HepG2 (cell line): ENCODE data around the gene LCMT2. TPM values are rescaled to one million over a fixed set of nuclear protein-coding genes. Genes with fewer than 3 reads are reported as not detected.
A peak's percentile ranks its signal among the peaks of the same experiment; 100 is the strongest.

ENCODE experiments used
- ATAC-seq: fragments of 200-7000 bp; cut with Tn5 transposase; 3 replicates; pipeline ENCODE4 v1.9.1; 2020; ENCODE audit warnings: mild to moderate bottlenecking, moderate library complexity
- BruUV-seq: library from RNA; stranded (reverse); fragments of 400-500 nt; replicated peaks from 2 replicates; lab custom pipeline; 2021; lab: Mats Ljungman, UMichigan
- CTCF ChIA-PET: fragments of 300-600 bp; formaldehyde crosslinking; extraction: SDS; loops from one replicate; lab custom pipeline; 2021; ENCODE audit warnings: low total read pairs, inconsistent platforms, low intra/inter-chr PET ratio; lab: Yijun Ruan, JAX
- POLR2A ChIA-PET: fragments of 350-600 bp; sonication (Branson Sonifier 250); formaldehyde crosslinking; loops from one replicate; lab custom pipeline; 2020; ENCODE audit warnings: antibody characterized with exemption, inconsistent platforms; lab: Yijun Ruan, JAX
- DNase-seq: peaks from one replicate; pipeline ENCODE4 v3.0.0-alpha.2; 2015; ENCODE audit warnings: low spot score
- FAIRE-seq: peaks from 3 replicates; lab custom pipeline; 2011; peaks lifted over from hg19 to GRCh38; lab: Jason Lieb, UNC
- H2AFZ ChIP-seq: one replicate; pipeline ENCODE4 v1.6.1; 2011; ENCODE audit warnings: low read length, inconsistent platforms
- H3K27ac ChIP-seq: fragments of 300-600 bp; 3 replicates; pipeline ENCODE4 v1.8.0; 2011; ENCODE audit warnings: mixed run types, mild to moderate bottlenecking, mixed read lengths, low read length, inconsistent platforms; ENCODE audit not compliant: insufficient read depth; ENCODE audit errors: extremely low read length
- H3K27me3 ChIP-seq, 2 experiments: fragments of 200-600 bp in 1 of 2; 2 replicates in 1 of 2; 3 replicates in 1 of 2; pipeline versions ENCODE4 v1.6.0 to v1.8.0; 2011; ENCODE audit warnings: low read length in 2 of 2, mild to moderate bottlenecking in 2 of 2, moderate library complexity in 2 of 2, inconsistent platforms in 1 of 2; ENCODE audit not compliant: insufficient read depth in 2 of 2, control insufficient read depth in 1 of 2
- H3K36me3 ChIP-seq, 2 experiments: fragments of 200-600 bp in 1 of 2; replicated peaks in 1 of 2; 2 replicates in 1 of 2; 3 replicates in 1 of 2; pipeline versions ENCODE4 v1.5.1 to v1.8.0; 2011; ENCODE audit warnings: low read length in 2 of 2, inconsistent platforms in 1 of 2; ENCODE audit not compliant: insufficient read depth in 2 of 2, control insufficient read depth in 1 of 2
- H3K4me1 ChIP-seq: 2 replicates; pipeline ENCODE4 v1.5.1; 2012; ENCODE audit warnings: low read length, inconsistent platforms; ENCODE audit not compliant: insufficient read depth
- H3K4me2 ChIP-seq: 2 replicates; pipeline ENCODE4 v1.6.0; 2011; ENCODE audit warnings: low read depth, low read length, inconsistent platforms
- H3K4me3 ChIP-seq, 3 experiments: fragments of 200-600 bp in 1 of 3; sonication (generic), shearing (Covaris generic) in 1 of 3; replicated peaks in 1 of 3; 2 replicates each; pipeline ENCODE4 v1.5.1; 2011 to 2016; ENCODE audit warnings: low read length in 3 of 3, inconsistent platforms in 2 of 3, low read depth in 2 of 3, mild to moderate bottlenecking in 2 of 3, control low read depth in 1 of 3, mixed read lengths in 1 of 3; ENCODE audit not compliant: insufficient read depth in 1 of 3
- H3K79me2 ChIP-seq: one replicate; pipeline ENCODE4 v1.6.1; 2011; ENCODE audit warnings: low read length, inconsistent platforms; ENCODE audit not compliant: insufficient read depth
- H3K9ac ChIP-seq: 2 replicates; pipeline ENCODE4 v1.6.0; 2011; ENCODE audit warnings: mild to moderate bottlenecking, low read depth, low read length, inconsistent platforms; ENCODE audit not compliant: insufficient read depth
- H3K9me3 ChIP-seq: 2 replicates; pipeline ENCODE4 v1.5.1; 2012; ENCODE audit warnings: mild to moderate bottlenecking, low read length
- H4K20me1 ChIP-seq: 2 replicates; pipeline ENCODE4 v1.6.0; 2011; ENCODE audit warnings: inconsistent platforms, mild to moderate bottlenecking, low read length, moderate library complexity; ENCODE audit not compliant: insufficient read depth
- AGO1 ChIP-seq: fragments of 200-400 bp; formaldehyde crosslinking; IDR thresholded peaks from 2 replicates; pipeline ENCODE4 v1.6.1; 2017; ENCODE audit warnings: mild to moderate bottlenecking, low read depth, low read length, moderate library complexity; ENCODE audit not compliant: poor library complexity, severe bottlenecking
- GABPA ChIP-seq, 2 experiments: IDR thresholded peaks; 2 replicates each; pipeline ENCODE4 v1.6.1; 2011 to 2016; ENCODE audit warnings: low read depth in 2 of 2, low read length in 1 of 2, missing biosample characterization in 1 of 2, missing genetic modification characterization in 1 of 2
- HINFP ChIP-seq: sonication (generic); formaldehyde crosslinking; IDR thresholded peaks from 2 replicates; pipeline ENCODE4 v1.4.0; 2020; ENCODE audit warnings: low read depth, mild to moderate bottlenecking, missing genetic modification reagents
- IRF1 ChIP-seq: sonication (generic); formaldehyde crosslinking; IDR thresholded peaks from 2 replicates; pipeline ENCODE4 v1.4.0; 2020; ENCODE audit warnings: low read depth, mild to moderate bottlenecking, missing genetic modification reagents
- PREB ChIP-seq: sonication (generic); formaldehyde crosslinking; IDR thresholded peaks from 2 replicates; pipeline ENCODE4 v1.4.0; 2020; ENCODE audit warnings: missing genetic modification reagents
- RNF219 ChIP-seq: sonication (generic); formaldehyde crosslinking; IDR thresholded peaks from 2 replicates; pipeline ENCODE4 v1.5.0; 2020; ENCODE audit warnings: mild to moderate bottlenecking, missing genetic modification reagents
- ZNF367 ChIP-seq: sonication (generic); formaldehyde crosslinking; IDR thresholded peaks from 2 replicates; pipeline ENCODE4 v1.4.0; 2020; ENCODE audit warnings: missing genetic modification reagents, borderline replicate concordance
- WGBS: methylation state at CpG from one replicate; pipeline ENCODE4 v1.1.6; 2017; ENCODE audit warnings: low lambda C conversion rate; 5-methylcytosine and 5-hydroxymethylcytosine counted together
- in situ Hi-C: cut with HindIII; loops from 2 replicates; pipeline ENCODE4 v1.10.0; 2017; ENCODE audit warnings: low pct_unique_long_range_greater_than_20kb; ENCODE audit not compliant: extremely low pct_ligation_motif_present
- intact Hi-C: fragments of 100-400 bp; cut with micrococcal nuclease; formaldehyde crosslinking; loops from one replicate; pipeline ENCODE4 v1.10.0; 2022; ENCODE audit not compliant: unreplicated experiment
- polyA plus RNA-seq, 8 experiments: library from polyadenylated mRNA; depleted of rRNA in 3 of 8; stranded (reverse) in 7 of 8; unstranded in 1 of 8; fragments of >200 nt; fragmentation: Illumina TruSeq in 4 of 8; extraction: Trizol in 4 of 8; gene quantifications; 2 replicates each; pipeline versions ENCODE4 v1.2.1 to v1.2.3, GENCODE V29; 2011 to 2016; ENCODE audit warnings: low read depth in 4 of 8, missing spikeins in 1 of 8, mixed read lengths in 1 of 8; ENCODE audit not compliant: insufficient read depth in 1 of 8
- total RNA-seq, 5 experiments: library from RNA; depleted of rRNA; stranded (reverse); fragments of >200 nt; fragmentation: Illumina TruSeq; extraction: Trizol; gene quantifications; 2 replicates each; pipeline ENCODE4 v1.2.3, GENCODE V29; 2016; ENCODE audit warnings: low read depth in 1 of 5

Gene LCMT2
- total and polyA plus RNA-seq, 2 of the 13 experiments (the other 11 are each of a cell fraction or from before 2014, with no cell fraction given): 6.9 to 9.1 TPM

- H3K27ac ChIP-seq: no peak overlapping the region
- no TSS peak for BruUV-seq
- POLR2A ChIA-PET: no interaction called here
- ATAC-seq (no peak), FAIRE-seq (no peak), DNase-seq (no peak)
- peaks cover 5 to 42% of the 10 kb centered on the region in 2 experiments; a peak in 3 of 5 replicates for H3K27me3 ChIP-seq
- H3K9me3 ChIP-seq: no peaks in the 10 kb centered on the region
- no peaks in the 10 kb centered on the region for H3K36me3 ChIP-seq
- H3K9ac ChIP-seq: no peak overlapping the region
- H3K79me2 ChIP-seq: no peaks in the 10 kb centered on the region
- no peak overlapping the region for H2AFZ ChIP-seq
- intact Hi-C loops (no loop called here), in situ Hi-C loops (no loop called here)
- no peak overlapping the region for H3K4me3 ChIP-seq
- no peaks in the 10 kb centered on the region for H4K20me1 ChIP-seq
- TF ChIP-seq AGO1 (no peak), IRF1 (CRISPR knock-in tag) (no peak), GABPA (IDR thresholded peaks at IDR 0.05; ENCODE audit: low read depth, low read length) (no peak), GABPA (CRISPR knock-in tag; IDR thresholded peaks at IDR 0.05; ENCODE audit: low read depth) (no peak), PREB (CRISPR knock-in tag) (no peak)
- no peak overlapping the region for H3K4me2 ChIP-seq
- CTCF ChIA-PET: no interaction called here
- no peaks in the 10 kb centered on the region for H3K4me1 ChIP-seq
- WGBS: 21% methylated on average over 3 of the region's 3 CpGs
These were observed 31.0 kb downstream of the LCMT2 start for GRCh38 chr15:43299411-43299810.

- H4K20me1 ChIP-seq: no peaks in the 10 kb centered on the region
- no peaks in the 10 kb centered on the region for H3K79me2 ChIP-seq
- no peak overlapping the region for H3K4me2 ChIP-seq
- no peak for DNase-seq
- peaks cover 11% of the 10 kb centered on the region for H3K4me1 ChIP-seq
- peak; percentile 21; the same call in 1 of the 3 replicates for ATAC-seq
- H3K4me3 ChIP-seq: no peak overlapping the region
- no TSS peak for BruUV-seq
- intact Hi-C loops (no loop called here), in situ Hi-C loops (no loop called here)
- ChIA-PET POLR2A (no interaction called here), CTCF (no interaction called here)
- no peaks in the 10 kb centered on the region for H3K36me3 ChIP-seq
- peaks cover 8 to 42% of the 10 kb centered on the region in 2 experiments; a peak in 3 of 5 replicates for H3K27me3 ChIP-seq
- WGBS: 9% methylated on average over 6 of the region's 6 CpGs
- no peak for FAIRE-seq
- no peak overlapping the region for H3K27ac ChIP-seq
- H3K9ac ChIP-seq: no peak overlapping the region
- no peak overlapping the region for H2AFZ ChIP-seq
- H3K9me3 ChIP-seq: no peaks in the 10 kb centered on the region
- TF ChIP-seq HINFP (CRISPR knock-in tag) (no peak), ZNF367 (CRISPR knock-in tag) (no peak), RNF219 (CRISPR knock-in tag) (no peak)
These were observed 36.2 kb downstream of the LCMT2 start for GRCh38 chr15:43294091-43294706.
